CD14-positive monocyte (primary cell): Measurements from ENCODE around the gene CCNJ. TPM values are rescaled to one million over a fixed set of nuclear protein-coding genes. Genes with fewer than 3 reads are reported as not detected.
A peak's percentile ranks its signal among the peaks of the same experiment; 100 is the strongest.
"Not testable (repeated sequence)": the region's sequence is repeated elsewhere in the genome, so short reads cannot be mapped to it uniquely, and the experiment has no call there.

Experiments
- DNase-seq, 3 donors: peaks; one replicate each; pipeline ENCODE4 v3.0.0-alpha.2; 2011 to 2022
- H2AFZ ChIP-seq: 2 replicates; pipeline ENCODE4 v1.6.0; 2012; ENCODE audit warnings: mild to moderate bottlenecking, low read depth, low read length, inconsistent platforms; ENCODE audit not compliant: insufficient read depth, poor library complexity, severe bottlenecking
- H3K27ac ChIP-seq, 2 donors: 1 replicate in 1 of 2; 2 replicates in 1 of 2; pipeline ENCODE4 v1.5.1; 2012 to 2013; ENCODE audit warnings: low read length in 2 of 2, control low read depth in 1 of 2, inconsistent platforms in 1 of 2, low read depth in 1 of 2, mild to moderate bottlenecking in 1 of 2
- H3K27me3 ChIP-seq, 2 donors: one replicate each; pipeline versions ENCODE4 v1.6.0 to v1.6.1; 2011 to 2013; ENCODE audit warnings: low read length in 2 of 2; ENCODE audit not compliant: control insufficient read depth in 2 of 2, insufficient read depth in 2 of 2
- H3K36me3 ChIP-seq, 2 donors: replicated peaks in 1 of 2; 1 replicate in 1 of 2; 2 replicates in 1 of 2; pipeline versions ENCODE4 v1.5.1 to v1.6.1; 2012 to 2013; ENCODE audit warnings: low read length in 2 of 2, control low read depth in 1 of 2, inconsistent platforms in 1 of 2, mild to moderate bottlenecking in 1 of 2; ENCODE audit not compliant: insufficient read depth in 2 of 2, control insufficient read depth in 1 of 2
- H3K4me1 ChIP-seq, 2 donors: 1 replicate in 1 of 2; 2 replicates in 1 of 2; pipeline versions ENCODE4 v1.5.1 to v1.6.1; 2012 to 2013; ENCODE audit warnings: low read length in 2 of 2, control low read depth in 1 of 2, inconsistent platforms in 1 of 2, mild to moderate bottlenecking in 1 of 2, moderate library complexity in 1 of 2; ENCODE audit not compliant: insufficient read depth in 2 of 2, control insufficient read depth in 1 of 2
- H3K4me2 ChIP-seq: replicated peaks from 2 replicates; pipeline ENCODE3; 2012; ENCODE audit warnings: low read length, moderate library complexity, mild to moderate bottlenecking; ENCODE audit not compliant: poor library complexity, severe bottlenecking; ENCODE audit errors: extremely low read depth
- H3K4me3 ChIP-seq, 3 experiments: fragments of 200-600 bp in 1 of 3; sonication (generic) in 1 of 3; replicated peaks in 1 of 3; 1 replicate in 2 of 3; 2 replicates in 1 of 3; pipeline ENCODE4 v1.5.1; 2011 to 2013; ENCODE audit warnings: low read length in 3 of 3, mild to moderate bottlenecking in 3 of 3, control low read depth in 2 of 3, low read depth in 2 of 3, inconsistent platforms in 1 of 3, moderate library complexity in 1 of 3
- H3K79me2 ChIP-seq: 2 replicates; pipeline ENCODE4 v1.6.0; 2012; ENCODE audit warnings: mild to moderate bottlenecking, control low read depth, inconsistent platforms, low read length, moderate library complexity; ENCODE audit not compliant: insufficient read depth
- H3K9ac ChIP-seq: 2 replicates; pipeline ENCODE4 v1.6.0; 2017; ENCODE audit warnings: low read length, mild to moderate bottlenecking; ENCODE audit not compliant: insufficient read depth, poor library complexity, severe bottlenecking
- H3K9me3 ChIP-seq, 2 donors: replicated peaks in 1 of 2; 1 replicate in 1 of 2; 2 replicates in 1 of 2; pipeline versions ENCODE4 v1.5.1 to v1.6.1; 2012 to 2013; ENCODE audit warnings: low read length in 2 of 2, control low read depth in 1 of 2; ENCODE audit not compliant: control insufficient read depth in 1 of 2, insufficient read depth in 1 of 2
- H4K20me1 ChIP-seq: 2 replicates; pipeline ENCODE4 v1.6.0; 2012; ENCODE audit warnings: mild to moderate bottlenecking, low read length, control low read depth, moderate library complexity; ENCODE audit not compliant: insufficient read depth
- H3K27ac Mint-ChIP-seq, 7 donors: one replicate each; pipeline ENCODE4 v1.8.0; 2020; ENCODE audit warnings: mild to moderate bottlenecking in 7 of 7, mixed read lengths in 7 of 7, moderate library complexity in 6 of 7, inconsistent platforms in 2 of 7
- H3K27me3 Mint-ChIP-seq, 3 donors: one replicate each; pipeline ENCODE4 v1.8.0; 2021 to 2022; ENCODE audit warnings: low read depth in 3 of 3, mild to moderate bottlenecking in 3 of 3, mixed read lengths in 3 of 3, moderate library complexity in 3 of 3, inconsistent platforms in 1 of 3
- H3K36me3 Mint-ChIP-seq, 2 donors: one replicate each; pipeline ENCODE4 v1.8.0; 2020; ENCODE audit warnings: mixed read lengths in 2 of 2, inconsistent platforms in 1 of 2, mild to moderate bottlenecking in 1 of 2
- H3K4me1 Mint-ChIP-seq: one replicate; pipeline ENCODE4 v1.8.0; 2020; ENCODE audit warnings: mild to moderate bottlenecking, mixed read lengths
- H3K4me3 Mint-ChIP-seq, 2 donors: one replicate each; pipeline ENCODE4 v1.8.0; 2020; ENCODE audit warnings: mild to moderate bottlenecking in 2 of 2, mixed read lengths in 2 of 2, moderate library complexity in 1 of 2
- H3K9me3 Mint-ChIP-seq, 7 donors: one replicate each; pipeline ENCODE4 v1.8.0; 2020 to 2022; ENCODE audit warnings: mixed read lengths in 7 of 7, mild to moderate bottlenecking in 6 of 7, moderate library complexity in 6 of 7, inconsistent platforms in 2 of 7
- CTCF ChIP-seq: fragments of 200-600 bp; IDR thresholded peaks from one replicate; pipeline ENCODE4 v1.8.0; 2022; ENCODE audit warnings: antibody characterized with exemption, mild to moderate bottlenecking
- WGBS: methylation state at CpG from one replicate; pipeline ENCODE4 v1.1.5; 2013; ENCODE audit warnings: missing lambda C conversion rate; ENCODE audit not compliant: insufficient coverage; 5-methylcytosine and 5-hydroxymethylcytosine counted together
- intact Hi-C, 2 donors: fragments of 100-400 bp; cut with micrococcal nuclease; formaldehyde crosslinking; loops; one replicate each; pipeline versions ENCODE4 v1.15.0 to v1.15.1; 2023
- polyA minus RNA-seq: library from RNA; depleted of rRNA, polyadenylated mRNA; stranded (reverse); fragments of >200 nt; gene quantifications from 2 replicates; pipeline ENCODE4 v1.2.3, GENCODE V29; 2012
- polyA plus RNA-seq, 3 donors: library from polyadenylated mRNA; depleted of rRNA in 1 of 3; unstranded in 2 of 3; stranded (reverse) in 1 of 3; fragments of 300-500 nt in 2 of 3; fragments of >200 nt in 1 of 3; fragmentation: Illumina TruSeq in 2 of 3; gene quantifications; 1 replicate in 2 of 3; 2 replicates in 1 of 3; pipeline ENCODE4 v1.2.3, GENCODE V29; 2012 to 2021
- total RNA-seq, 12 experiments: library from RNA in 1 of 12; stranded (reverse) in 1 of 12; fragments of 120-200 nt in 1 of 12; gene quantifications; one replicate each; pipeline ENCODE4 v1.2.4 and lab custom pipeline; 2013 to 2026; ENCODE audit warnings: mixed read lengths in 6 of 12, inconsistent platforms in 1 of 12

The CCNJ gene
- 5.2 TPM for total RNA-seq (2013)
- 1 to 10 TPM; 1.3 to 9.2 (median 2.5) TPM for polyA plus RNA-seq
- polyA minus RNA-seq, result 6.4 and 8.1 TPM in 2 replicates
- 15.3 to 46.1 (median 23.2) reads per million in 11 experiments for total RNA-seq (lab: John Stamatoyannopoulos, UW)

- peaks cover 13 to 26% of the 10 kb centered on the region in 2 donors for H3K36me3 ChIP-seq
- H3K9me3 Mint-ChIP-seq, result no peaks in the 10 kb centered on the region
- peaks cover 0 to 4% (median 1%) of the 10 kb centered on the region in 3 donors for H3K27me3 Mint-ChIP-seq
- H3K4me1 ChIP-seq, result peaks cover 26 to 42% of the 10 kb centered on the region in 2 donors
- no peaks in the 10 kb centered on the region for H3K27me3 ChIP-seq
- H3K79me2 ChIP-seq, result peaks cover 48% of the 10 kb centered on the region
- H4K20me1 ChIP-seq, result peaks cover 32% of the 10 kb centered on the region
- peaks cover 41% of the 10 kb centered on the region for H3K4me1 Mint-ChIP-seq
- H3K9me3 ChIP-seq, result no peaks in the 10 kb centered on the region
- peak within 1 kb of the TSS; percentile 82 for H3K4me2 ChIP-seq
- peak within 1 kb of the TSS; percentile 56 to 91 (median 77) for H3K4me3 ChIP-seq
- peak within 1 kb of the TSS; percentile 90 to 96 for H3K27ac ChIP-seq
- intact Hi-C loops, result loop anchor here in 1 of 2 donors (5.0 to 10.0 kb wide), 2 partner anchors 44 to 348 kb away; partner anchors contain the start of gene TCTN3
- peak within 1 kb of the TSS; percentile 97 for H3K9ac ChIP-seq
- peak; percentile 72 to 83 (median 82) for DNase-seq
- H3K36me3 Mint-ChIP-seq, result peaks cover 24 to 27% of the 10 kb centered on the region in 2 donors
- H3K27ac Mint-ChIP-seq, result peak within 1 kb of the TSS; percentile 91 to 97 (median 96)
- TF ChIP-seq CTCF, result no peak
- peak within 1 kb of the TSS; percentile 95 for H3K4me3 Mint-ChIP-seq
- peak within 1 kb of the TSS; percentile 91 for H2AFZ ChIP-seq
- WGBS, result 3% methylated on average over 92 of the region's 92 CpGs
These were observed at the start of gene CCNJ for GRCh38 chr10:96043033-96043892. Gene CCNJ, plus strand, starts transcription at chr10:96043583. Its CDS starts 811 bp downstream, at chr10:96044394.

- H3K36me3 Mint-ChIP-seq, H2AFZ ChIP-seq, H3K9me3 ChIP-seq, intact Hi-C loops, H3K4me1 Mint-ChIP-seq, H3K4me2 ChIP-seq, DNase-seq, H3K4me3 ChIP-seq, H3K27me3 ChIP-seq, H3K4me3 Mint-ChIP-seq, H3K27ac Mint-ChIP-seq, H3K9me3 Mint-ChIP-seq, H3K79me2 ChIP-seq, H3K4me1 ChIP-seq, H3K36me3 ChIP-seq, H3K27ac ChIP-seq, H3K9ac ChIP-seq, H3K27me3 Mint-ChIP-seq, H4K20me1 ChIP-seq: not testable (repeated sequence)
- WGBS, result 100% methylated on average over 3 of the region's 11 CpGs
These were observed 49.0 kb upstream of the CCNJ start for GRCh38 chr10:95994376-95994775.
